AG04450 (cell line): Measurements from ENCODE around the gene DPP10. TPM values are rescaled to one million over a fixed set of nuclear protein-coding genes. Genes with fewer than 3 reads are reported as not detected.

Experiments
- CTCF ChIA-PET: fragments of 300-600, 350-600 bp; formaldehyde crosslinking; extraction: SDS; loops from one replicate; lab custom pipeline; 2022; ENCODE audit warnings: antibody characterized with exemption, inconsistent platforms; lab: Charles Lee
- POLR2A ChIA-PET: fragments of 350-600 bp; formaldehyde crosslinking; extraction: SDS; loops from one replicate; lab custom pipeline; 2021; ENCODE audit warnings: antibody characterized with exemption, inconsistent platforms; lab: Yijun Ruan, JAX
- DNase-seq: peaks from one replicate; pipeline ENCODE4 v3.0.0-alpha.2; 2011; ENCODE audit warnings: low read depth, low spot score
- H3K27ac ChIP-seq: one replicate; pipeline ENCODE4 v1.5.1; 2012; ENCODE audit warnings: low read depth, low read length, control low read depth
- H3K27me3 ChIP-seq: one replicate; pipeline ENCODE4 v1.6.0; 2012; ENCODE audit warnings: low read length; ENCODE audit not compliant: control insufficient read depth, insufficient read depth
- H3K4me3 ChIP-seq: 2 replicates; pipeline ENCODE4 v1.5.1; 2011; ENCODE audit warnings: mild to moderate bottlenecking, low read depth, low read length, control low read depth
- H3K9me3 ChIP-seq: 2 replicates; pipeline ENCODE4 v1.5.1; 2012; ENCODE audit warnings: low read length; ENCODE audit not compliant: control insufficient read depth, insufficient read depth
- polyA plus RNA-seq: library from polyadenylated mRNA; depleted of rRNA; stranded (reverse); fragments of >200 nt; gene quantifications from 2 replicates; pipeline ENCODE4 v1.2.3, GENCODE V29; 2011
- TF ChIP-seq, protein P1 (sequence below): IDR thresholded peaks from 2 replicates; pipeline ENCODE4 v1.5.1; 2011; ENCODE audit warnings: low read depth, low read length, control low read depth, inconsistent platforms

Gene DPP10
- polyA plus RNA-seq, 1 experiment, result not detected

DNA sequence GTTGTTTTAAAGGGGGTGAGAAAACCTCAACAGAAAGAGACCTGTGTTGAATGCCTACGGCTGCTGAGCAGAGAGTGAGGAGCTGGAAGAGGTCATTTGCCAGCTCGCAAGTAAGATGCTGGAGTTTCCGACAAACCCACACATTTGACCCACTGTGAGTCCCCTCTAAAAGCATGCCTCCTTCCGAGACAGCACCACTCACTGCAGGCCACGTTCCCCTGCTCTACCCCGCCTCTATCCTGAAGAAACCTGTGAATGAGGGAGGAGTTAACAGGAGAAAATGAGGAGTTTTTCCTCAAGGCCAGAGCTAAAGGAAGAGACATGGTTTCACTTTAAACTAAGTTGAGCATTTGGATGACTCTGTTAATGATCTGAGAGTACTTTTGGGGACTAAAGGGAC lies 188.7 kb downstream of the DPP10 start:
- H3K27ac ChIP-seq, result no peak overlapping the region
- ChIA-PET CTCF (no interaction called here), POLR2A (no interaction called here)
- no peak for DNase-seq
- H3K4me3 ChIP-seq, result no peak overlapping the region
- H3K9me3 ChIP-seq, result no peaks in the 10 kb centered on the region; the same call in 1 of the 2 replicates
- no peaks in the 10 kb centered on the region for H3K27me3 ChIP-seq
- TF ChIP-seq, protein P1, sequence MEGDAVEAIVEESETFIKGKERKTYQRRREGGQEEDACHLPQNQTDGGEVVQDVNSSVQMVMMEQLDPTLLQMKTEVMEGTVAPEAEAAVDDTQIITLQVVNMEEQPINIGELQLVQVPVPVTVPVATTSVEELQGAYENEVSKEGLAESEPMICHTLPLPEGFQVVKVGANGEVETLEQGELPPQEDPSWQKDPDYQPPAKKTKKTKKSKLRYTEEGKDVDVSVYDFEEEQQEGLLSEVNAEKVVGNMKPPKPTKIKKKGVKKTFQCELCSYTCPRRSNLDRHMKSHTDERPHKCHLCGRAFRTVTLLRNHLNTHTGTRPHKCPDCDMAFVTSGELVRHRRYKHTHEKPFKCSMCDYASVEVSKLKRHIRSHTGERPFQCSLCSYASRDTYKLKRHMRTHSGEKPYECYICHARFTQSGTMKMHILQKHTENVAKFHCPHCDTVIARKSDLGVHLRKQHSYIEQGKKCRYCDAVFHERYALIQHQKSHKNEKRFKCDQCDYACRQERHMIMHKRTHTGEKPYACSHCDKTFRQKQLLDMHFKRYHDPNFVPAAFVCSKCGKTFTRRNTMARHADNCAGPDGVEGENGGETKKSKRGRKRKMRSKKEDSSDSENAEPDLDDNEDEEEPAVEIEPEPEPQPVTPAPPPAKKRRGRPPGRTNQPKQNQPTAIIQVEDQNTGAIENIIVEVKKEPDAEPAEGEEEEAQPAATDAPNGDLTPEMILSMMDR, result no peak

DNA sequence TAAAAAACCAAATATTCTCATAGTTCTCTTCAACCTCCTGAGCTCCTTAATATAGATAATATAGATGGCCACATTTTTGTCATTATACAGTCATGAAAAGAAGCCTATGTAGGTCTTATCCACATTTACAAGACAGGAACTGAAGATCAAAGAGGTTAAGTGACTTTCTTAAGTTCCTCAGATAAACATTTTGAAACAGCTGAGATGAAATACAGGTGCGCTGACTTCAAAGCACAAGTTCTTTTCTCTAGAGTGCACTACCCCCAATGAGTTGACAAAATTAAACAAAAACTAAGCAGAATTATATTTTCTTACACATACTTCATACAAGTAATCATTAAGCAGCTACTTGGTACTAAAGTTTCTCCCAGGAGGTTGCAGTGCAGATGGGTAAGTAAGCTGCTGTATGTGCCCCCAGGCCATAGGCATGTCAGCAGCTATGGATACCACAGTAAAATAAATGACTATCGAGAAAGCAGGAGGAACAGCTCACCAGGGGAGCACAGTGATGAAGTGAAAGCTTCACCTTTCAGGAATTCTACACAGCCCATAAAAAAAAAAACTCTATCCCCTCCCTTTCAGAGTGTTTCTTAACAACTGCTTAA lies 199.8 kb downstream of the DPP10 start:
- CTCF ChIA-PET, result no interaction called here
- H3K27me3 ChIP-seq, result no peaks in the 10 kb centered on the region
- POLR2A ChIA-PET, result no interaction called here
- no peaks in the 10 kb centered on the region; the same call in 1 of the 2 replicates for H3K9me3 ChIP-seq
- no peak overlapping the region for H3K4me3 ChIP-seq
- TF ChIP-seq, protein P1, result no peak
- no peak for DNase-seq
- no peak overlapping the region for H3K27ac ChIP-seq

DNA sequence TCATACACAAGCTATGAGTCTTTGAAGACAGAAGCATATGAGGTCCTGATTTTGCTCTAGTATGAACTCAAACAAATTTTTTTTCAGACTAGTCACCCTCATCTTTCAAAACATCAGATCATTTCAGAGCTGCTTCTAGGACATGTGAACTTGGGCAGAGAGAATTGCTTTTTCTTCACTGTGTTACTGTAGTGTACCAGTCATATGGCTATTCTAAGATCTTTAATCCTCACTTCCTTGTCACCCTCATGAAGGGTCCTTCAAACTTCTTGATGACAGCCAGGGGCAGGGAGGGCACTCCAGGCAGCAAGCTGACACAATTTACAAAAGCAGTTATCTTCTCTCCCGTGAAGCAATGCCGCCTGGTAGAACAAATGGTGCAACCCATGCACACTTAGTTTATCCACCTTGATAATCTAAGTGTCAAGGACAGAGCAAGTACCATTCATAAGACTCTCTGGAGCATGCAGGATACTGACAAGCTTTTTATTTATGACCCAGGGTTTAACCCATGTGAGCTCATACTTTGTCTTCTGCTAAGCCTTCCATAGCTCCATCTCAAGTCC lies 200.6 kb downstream of the DPP10 start:
- TF ChIP-seq, protein P1, result no peak
- H3K27me3 ChIP-seq, result no peaks in the 10 kb centered on the region
- H3K27ac ChIP-seq, result no peak overlapping the region
- no peaks in the 10 kb centered on the region; the same call in 1 of the 2 replicates for H3K9me3 ChIP-seq
- ChIA-PET CTCF (no interaction called here), POLR2A (no interaction called here)
- no peak overlapping the region for H3K4me3 ChIP-seq
- DNase-seq, result no peak

DNA sequence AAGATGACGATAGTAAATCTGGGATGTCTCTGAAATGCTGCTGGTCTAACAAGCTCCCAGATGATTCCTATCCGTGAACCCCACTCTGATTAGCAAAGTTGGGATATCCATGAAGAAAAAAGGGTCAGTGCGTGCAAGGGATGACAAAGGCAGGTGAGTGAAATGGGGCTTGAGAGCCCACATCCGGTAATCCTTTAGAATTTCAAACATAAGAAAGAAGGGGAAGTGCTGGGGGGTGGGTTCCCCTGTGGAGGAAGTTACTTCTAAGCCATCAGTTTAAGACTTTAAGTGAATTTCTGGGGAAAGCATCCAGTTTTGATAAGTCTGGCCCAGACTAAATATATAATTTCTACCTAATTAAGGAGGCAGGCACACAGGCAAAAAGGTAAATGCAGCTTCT lies 209.5 kb downstream of the DPP10 start:
- no peak for DNase-seq

DNA sequence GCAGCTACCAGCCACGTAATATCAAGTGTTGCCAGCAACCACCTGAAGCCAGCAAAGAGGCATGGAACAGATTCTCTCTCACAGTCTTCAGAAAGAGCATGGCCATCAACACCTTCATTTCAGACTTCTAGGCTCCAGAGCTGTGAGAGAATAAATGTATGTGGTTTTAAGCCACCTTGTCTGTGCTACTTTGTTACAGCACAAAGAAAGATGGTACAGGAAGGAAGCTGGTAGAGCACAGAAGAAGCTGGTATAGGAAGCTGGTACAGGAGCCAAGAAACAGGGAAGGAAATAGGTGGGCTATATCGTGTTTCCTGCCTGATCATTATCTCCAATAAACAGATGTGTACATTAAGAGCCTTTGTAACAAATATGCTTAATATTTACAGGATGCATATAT lies 217.4 kb downstream of the DPP10 start:
- POLR2A ChIA-PET, result no interaction called here
- Histone ChIP-seq H3K27ac (no peak overlapping the region), H3K27me3 (no peaks in the 10 kb centered on the region), H3K4me3 (no peak overlapping the region), H3K9me3 (peaks cover 11% of the 10 kb centered on the region)
- DNase-seq, result no peak
- CTCF ChIA-PET, result no interaction called here
- TF ChIP-seq, protein P1, result no peak

More for the DNA sequence above, 209.5 kb downstream of the DPP10 start:
- POLR2A ChIA-PET, result no interaction called here
- Histone ChIP-seq H3K4me3 (no peak overlapping the region), H3K9me3 (no peaks in the 10 kb centered on the region; the same call in 1 of the 2 replicates), H3K27me3 (no peaks in the 10 kb centered on the region), H3K27ac (no peak overlapping the region)
- TF ChIP-seq, protein P1, result no peak
- CTCF ChIA-PET, result no interaction called here
